K562 (cell line): Measurements from ENCODE around the gene TMEM128. TPM values are rescaled to one million over a fixed set of nuclear protein-coding genes. Genes with fewer than 3 reads are reported as not detected.

Experiments
- REST ChIP-seq, 2 experiments: fragments of 450-650 bp; formaldehyde crosslinking in 1 of 2; IDR thresholded peaks; 2 replicates each; pipeline versions ENCODE4 v1.4.0 to v1.6.1; 2014 to 2020; ENCODE audit warnings: mild to moderate bottlenecking in 2 of 2, borderline replicate concordance in 1 of 2, low read depth in 1 of 2
- ZBED1 ChIP-seq: IDR thresholded peaks from 2 replicates; pipeline ENCODE4 v1.6.1; 2014
- polyA plus RNA-seq, 8 experiments: library from polyadenylated mRNA; depleted of rRNA in 4 of 8; stranded (reverse) in 5 of 8; unstranded in 3 of 8; fragments of >200 nt; fragmentation: Nextera tagmentation in 2 of 8; fragmentation: Illumina TruSeq in 1 of 8; extraction: Ambion mirVana in 2 of 8; extraction: Trizol in 1 of 8; gene quantifications; 2 replicates each; pipeline versions ENCODE4 v1.2.1 to v1.2.3, GENCODE V29; 2011 to 2014; ENCODE audit warnings: inconsistent platforms in 1 of 8, missing spikeins in 1 of 8
- total RNA-seq, 7 experiments: library from RNA; depleted of rRNA in 6 of 7; stranded (reverse); fragments of >200 nt in 6 of 7; fragmentation: Illumina TruSeq in 2 of 7; extraction: Trizol in 2 of 7; gene quantifications; 2 replicates each; pipeline versions ENCODE4 v1.2.1 to v1.2.3, GENCODE V29; 2011 to 2021; ENCODE audit warnings: low replicate concordance in 1 of 7

Gene TMEM128
- total and polyA plus RNA-seq, 9 of the 15 experiments (the other 6 are each of a cell fraction or from before 2014, with no cell fraction given), result 9.1 to 40.0 (median 14.3) TPM

GRCh38 chr4:4260185-4260751, 12.2 kb upstream of the TMEM128 start (continued):
- no peak for TF ChIP-seq ZBED1
- TF ChIP-seq REST (IDR thresholded peaks at IDR 0.05; ENCODE audit: borderline replicate concordance), result peak; percentile 44; the same call in 1 of the 2 replicates
- no peak for TF ChIP-seq REST (CRISPR knock-in tag; IDR thresholded peaks at IDR 0.05; ENCODE audit: low read depth)
